DOHH2 (cell line): ENCODE measurements around the gene HTR1A.

Experiments
- EZH2phosphoT487 ChIP-seq: fragments of 200-600 bp; sonication (generic); IDR thresholded peaks from 2 replicates; pipeline ENCODE4 v1.6.1; 2017; ENCODE audit warnings: borderline replicate concordance, mild to moderate bottlenecking, antibody characterized with exemption, low read length, moderate library complexity, mixed read lengths
- TF ChIP-seq, protein P1 (sequence below): fragments of 200-600 bp; sonication (generic); IDR thresholded peaks from one replicate; pipeline ENCODE4 v1.5.1; 2014; ENCODE audit warnings: antibody characterized with exemption, mild to moderate bottlenecking, low read depth, low read length; ENCODE audit not compliant: poor library complexity, severe bottlenecking

DNA sequence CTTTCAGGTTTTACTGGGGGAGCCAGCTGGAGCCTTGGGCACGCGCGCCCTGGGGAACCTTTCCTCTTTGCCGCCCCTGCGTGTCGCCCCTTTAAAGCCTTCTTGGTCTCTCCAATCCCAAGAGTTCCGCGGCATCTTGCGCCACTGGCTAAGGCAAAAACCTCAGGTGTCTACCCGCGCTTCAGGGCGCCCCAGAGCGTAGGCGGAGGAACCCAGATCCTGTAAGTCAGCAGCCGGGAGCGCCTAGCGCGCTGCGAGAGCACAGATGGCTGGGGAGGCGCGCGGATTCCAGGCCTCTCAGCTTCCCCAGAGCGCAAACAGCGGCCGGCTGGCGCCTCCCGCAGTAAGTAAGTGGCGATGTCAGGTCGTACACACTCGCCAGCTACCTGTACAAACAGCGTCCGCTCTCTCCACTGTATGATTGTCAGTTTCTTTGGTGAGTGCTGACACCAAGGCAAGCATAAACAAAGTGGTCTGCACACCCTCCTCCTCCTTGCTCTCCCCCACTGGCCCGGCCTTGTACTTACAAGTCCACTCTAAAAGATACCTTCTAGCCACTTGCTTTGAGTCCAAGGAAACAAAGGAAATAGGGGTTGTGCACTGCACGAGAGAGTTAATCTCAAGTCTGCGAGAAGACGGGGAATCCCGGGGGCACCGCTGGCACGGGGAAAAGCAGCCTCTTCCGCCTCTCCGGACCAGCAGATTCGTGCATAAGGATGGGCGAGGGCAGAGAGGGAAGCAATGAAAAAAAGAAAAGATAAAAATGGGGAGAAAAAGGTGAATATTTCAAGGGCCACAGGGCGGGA is 2.9 kb downstream of the HTR1A start:
- TF ChIP-seq, protein P1, sequence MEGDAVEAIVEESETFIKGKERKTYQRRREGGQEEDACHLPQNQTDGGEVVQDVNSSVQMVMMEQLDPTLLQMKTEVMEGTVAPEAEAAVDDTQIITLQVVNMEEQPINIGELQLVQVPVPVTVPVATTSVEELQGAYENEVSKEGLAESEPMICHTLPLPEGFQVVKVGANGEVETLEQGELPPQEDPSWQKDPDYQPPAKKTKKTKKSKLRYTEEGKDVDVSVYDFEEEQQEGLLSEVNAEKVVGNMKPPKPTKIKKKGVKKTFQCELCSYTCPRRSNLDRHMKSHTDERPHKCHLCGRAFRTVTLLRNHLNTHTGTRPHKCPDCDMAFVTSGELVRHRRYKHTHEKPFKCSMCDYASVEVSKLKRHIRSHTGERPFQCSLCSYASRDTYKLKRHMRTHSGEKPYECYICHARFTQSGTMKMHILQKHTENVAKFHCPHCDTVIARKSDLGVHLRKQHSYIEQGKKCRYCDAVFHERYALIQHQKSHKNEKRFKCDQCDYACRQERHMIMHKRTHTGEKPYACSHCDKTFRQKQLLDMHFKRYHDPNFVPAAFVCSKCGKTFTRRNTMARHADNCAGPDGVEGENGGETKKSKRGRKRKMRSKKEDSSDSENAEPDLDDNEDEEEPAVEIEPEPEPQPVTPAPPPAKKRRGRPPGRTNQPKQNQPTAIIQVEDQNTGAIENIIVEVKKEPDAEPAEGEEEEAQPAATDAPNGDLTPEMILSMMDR = no peak
- TF ChIP-seq EZH2phosphoT487 = no peak
